Activated effector memory CD4-positive, alpha-beta T cell treated with anti-CD3 and anti-CD28 coated beads, Interleukin-2, amount 50 U/mL, for 16 hours (primary cell): ENCODE results near the gene TUBAL3.
A peak's percentile ranks its signal among the peaks of the same experiment; 100 is the strongest.
"Not testable (repeated sequence)": the region's sequence is repeated elsewhere in the genome, so short reads cannot be mapped to it uniquely, and the experiment has no call there.

Source experiments
- DNase-seq: peaks from one replicate; pipeline ENCODE4 v3.0.0-alpha.2; 2020

TUBAL3 gene

GRCh38 chr10:5419466-5420094 is 15.0 kb upstream of the TUBAL3 start:
- DNase-seq = no peak

- DNase-seq = no peak
These were observed 14.0 kb upstream of the TUBAL3 start for GRCh38 chr10:5418584-5418983.

GRCh38 chr10:5416981-5417380 is 12.4 kb upstream of the TUBAL3 start:
- DNase-seq = no peak

GRCh38 chr10:5413012-5413938 is 8.6 kb upstream of the TUBAL3 start:
- no peak for DNase-seq

- peak; percentile 88 for DNase-seq
These were observed 7.8 kb upstream of the TUBAL3 start, which contains the start of gene NET1 for GRCh38 chr10:5412277-5412941. NET1 (plus strand) TSS chr10:5412557; CDS start chr10:5412693, 136 bp downstream.

GRCh38 chr10:5411941-5412276 is 7.3 kb upstream of the TUBAL3 start:
- no peak for DNase-seq

GRCh38 chr10:5410787-5411186 is 6.2 kb upstream of the TUBAL3 start:
- not testable (repeated sequence) for DNase-seq

- DNase-seq = no peak
These were observed 2.3 kb upstream of the TUBAL3 start for GRCh38 chr10:5406918-5407317.

- DNase-seq = no peak
These were observed 1.8 kb downstream of the TUBAL3 start for GRCh38 chr10:5402798-5403197.

GRCh38 chr10:5400468-5401240 is 4.0 kb downstream of the TUBAL3 start:
- no peak for DNase-seq

GRCh38 chr10:5399332-5399731 is 5.3 kb downstream of the TUBAL3 start:
- no peak for DNase-seq

GRCh38 chr10:5396556-5397300 is 7.9 kb downstream of the TUBAL3 start:
- DNase-seq = no peak

- no peak for DNase-seq
These were observed 9.5 kb downstream of the TUBAL3 start for GRCh38 chr10:5395168-5395567.

- DNase-seq = no peak
These were observed 11.1 kb downstream of the TUBAL3 start for GRCh38 chr10:5393529-5393928.

GRCh38 chr10:5391790-5392189 is 12.8 kb downstream of the TUBAL3 start:
- no peak for DNase-seq

- DNase-seq = no peak
These were observed 13.9 kb downstream of the TUBAL3 start for GRCh38 chr10:5390607-5391205.

- no peak for DNase-seq
These were observed 17.5 kb downstream of the TUBAL3 start for GRCh38 chr10:5387169-5387568.

- DNase-seq = no peak
These were observed 19.4 kb downstream of the TUBAL3 start for GRCh38 chr10:5385224-5385623.

- no peak for DNase-seq
These were observed 23.4 kb downstream of the TUBAL3 start for GRCh38 chr10:5381187-5381586.

- not testable (repeated sequence) for DNase-seq
These were observed 24.2 kb downstream of the TUBAL3 start for GRCh38 chr10:5380395-5380794.

GRCh38 chr10:5379202-5379601 is 25.4 kb downstream of the TUBAL3 start:
- not testable (repeated sequence) for DNase-seq

- DNase-seq = no peak
These were observed 28.2 kb downstream of the TUBAL3 start for GRCh38 chr10:5376450-5376849.
